ENCODE measurements around the gene UGDH.

DNA sequence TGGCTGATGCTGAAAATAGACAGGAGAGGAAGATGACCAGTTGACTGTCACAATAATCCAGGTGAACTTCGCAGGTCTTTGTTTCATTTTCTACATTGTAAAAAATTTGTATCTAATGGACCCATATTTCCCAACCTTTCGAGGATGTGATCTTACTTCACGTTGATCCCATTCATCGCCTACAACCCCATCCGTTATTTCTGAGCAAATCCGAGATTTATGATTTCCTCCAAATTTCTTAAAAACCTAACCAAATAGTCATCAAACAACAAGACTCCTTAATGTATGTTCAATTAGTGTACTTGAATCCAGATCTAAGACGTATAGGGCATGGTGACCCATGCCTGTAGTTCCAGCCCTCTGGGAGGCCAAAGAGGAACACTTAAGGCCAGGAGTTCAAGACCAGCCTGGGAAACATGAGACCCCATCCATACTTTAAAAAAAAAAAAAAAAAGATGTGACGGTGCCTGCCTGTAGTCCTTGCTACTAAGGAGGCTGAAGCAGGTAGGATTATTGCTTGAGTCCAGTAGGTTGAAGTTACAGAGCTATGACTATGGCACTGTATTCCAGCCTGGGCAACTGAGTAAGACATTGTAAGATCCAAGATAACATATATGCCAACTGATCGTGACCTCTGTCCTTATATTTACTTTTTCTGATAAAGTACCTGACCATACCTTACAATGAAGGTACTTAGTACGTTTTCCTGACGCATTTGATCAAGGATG is 74.2 kb downstream of the UGDH start:
- TF ChIP-seq, protein P1, sequence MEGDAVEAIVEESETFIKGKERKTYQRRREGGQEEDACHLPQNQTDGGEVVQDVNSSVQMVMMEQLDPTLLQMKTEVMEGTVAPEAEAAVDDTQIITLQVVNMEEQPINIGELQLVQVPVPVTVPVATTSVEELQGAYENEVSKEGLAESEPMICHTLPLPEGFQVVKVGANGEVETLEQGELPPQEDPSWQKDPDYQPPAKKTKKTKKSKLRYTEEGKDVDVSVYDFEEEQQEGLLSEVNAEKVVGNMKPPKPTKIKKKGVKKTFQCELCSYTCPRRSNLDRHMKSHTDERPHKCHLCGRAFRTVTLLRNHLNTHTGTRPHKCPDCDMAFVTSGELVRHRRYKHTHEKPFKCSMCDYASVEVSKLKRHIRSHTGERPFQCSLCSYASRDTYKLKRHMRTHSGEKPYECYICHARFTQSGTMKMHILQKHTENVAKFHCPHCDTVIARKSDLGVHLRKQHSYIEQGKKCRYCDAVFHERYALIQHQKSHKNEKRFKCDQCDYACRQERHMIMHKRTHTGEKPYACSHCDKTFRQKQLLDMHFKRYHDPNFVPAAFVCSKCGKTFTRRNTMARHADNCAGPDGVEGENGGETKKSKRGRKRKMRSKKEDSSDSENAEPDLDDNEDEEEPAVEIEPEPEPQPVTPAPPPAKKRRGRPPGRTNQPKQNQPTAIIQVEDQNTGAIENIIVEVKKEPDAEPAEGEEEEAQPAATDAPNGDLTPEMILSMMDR (IDR thresholded peaks at IDR 0.05) = no peak
- no peak for TF ChIP-seq POLR2A (IDR thresholded peaks at IDR 0.05)

Data from breast epithelium (tissue), 3 donors.